Measurements from ENCODE around the gene NR6A1.

NR6A1 gene

DNA sequence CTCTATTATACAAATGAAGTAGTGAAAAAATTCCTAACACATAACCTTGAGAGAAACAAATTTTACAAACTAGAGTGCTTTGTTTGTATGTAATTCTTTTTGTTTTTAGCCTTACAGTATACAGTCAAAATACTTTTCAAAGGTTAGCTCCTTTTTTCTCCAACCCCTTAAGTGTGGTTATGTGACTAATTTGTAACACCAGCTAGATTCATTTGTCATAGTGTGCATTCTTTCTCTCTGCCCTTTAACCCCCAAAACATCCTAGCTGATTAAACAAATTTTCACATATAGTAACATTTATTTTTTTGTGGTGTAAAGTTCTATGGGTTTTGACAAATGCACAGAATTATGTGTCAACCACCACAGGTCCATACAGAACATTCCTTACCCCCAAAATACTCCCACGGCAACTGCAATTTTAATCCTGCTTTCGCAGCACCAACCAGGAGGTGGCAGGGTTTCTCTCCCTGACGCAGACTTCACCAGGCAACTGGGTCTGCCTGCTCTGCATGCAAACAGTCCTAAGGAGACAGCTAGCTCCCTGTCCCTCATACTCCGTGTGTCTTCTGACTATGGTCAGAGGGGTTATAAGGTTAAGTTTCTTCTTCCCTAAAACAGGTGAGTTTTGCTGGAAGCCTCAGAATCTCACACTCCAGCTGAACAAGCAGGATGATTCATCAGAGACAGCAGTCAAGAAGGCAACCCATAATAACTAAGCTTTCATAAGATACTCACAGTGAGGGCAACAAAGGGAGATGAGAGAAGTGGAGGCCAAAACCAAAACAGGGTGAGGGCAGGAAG is 219.4 kb downstream of the NR6A1 start:
- Histone ChIP-seq H3K4me1 (ENCODE audit: control insufficient read depth, low read length) (no peaks in the 10 kb centered on the region), H3K27ac (ENCODE audit: low read depth, low read length) (no peak overlapping the region), H3K9me3 (ENCODE audit: control insufficient read depth, insufficient read depth, low read length) (no peaks in the 10 kb centered on the region), H3K27me3 (ENCODE audit: control insufficient read depth, low read length) (no peaks in the 10 kb centered on the region), H4K20me1 (ENCODE audit: control insufficient read depth, insufficient read depth, low read depth, low read length) (no peaks in the 10 kb centered on the region), H3K36me3 (ENCODE audit: control insufficient read depth, low read length) (no peaks in the 10 kb centered on the region), H3K4me3 (ENCODE audit: low read length) (no peak overlapping the region), H3K9me2 (replicated peaks; ENCODE audit: control insufficient read depth, low read length) (no peaks in the 10 kb centered on the region), H3K4me2 (ENCODE audit: low read length) (no peak overlapping the region), H3K79me2 (ENCODE audit: control insufficient read depth, low read length) (no peaks in the 10 kb centered on the region), H3F3A (ENCODE audit: control insufficient read depth, insufficient read depth) (no peaks in the 10 kb centered on the region)
- TF ChIP-seq EZH2phosphoT487 (IDR thresholded peaks at IDR 0.05; ENCODE audit: borderline replicate concordance, low read length): no peak
- TF ChIP-seq, protein P1, sequence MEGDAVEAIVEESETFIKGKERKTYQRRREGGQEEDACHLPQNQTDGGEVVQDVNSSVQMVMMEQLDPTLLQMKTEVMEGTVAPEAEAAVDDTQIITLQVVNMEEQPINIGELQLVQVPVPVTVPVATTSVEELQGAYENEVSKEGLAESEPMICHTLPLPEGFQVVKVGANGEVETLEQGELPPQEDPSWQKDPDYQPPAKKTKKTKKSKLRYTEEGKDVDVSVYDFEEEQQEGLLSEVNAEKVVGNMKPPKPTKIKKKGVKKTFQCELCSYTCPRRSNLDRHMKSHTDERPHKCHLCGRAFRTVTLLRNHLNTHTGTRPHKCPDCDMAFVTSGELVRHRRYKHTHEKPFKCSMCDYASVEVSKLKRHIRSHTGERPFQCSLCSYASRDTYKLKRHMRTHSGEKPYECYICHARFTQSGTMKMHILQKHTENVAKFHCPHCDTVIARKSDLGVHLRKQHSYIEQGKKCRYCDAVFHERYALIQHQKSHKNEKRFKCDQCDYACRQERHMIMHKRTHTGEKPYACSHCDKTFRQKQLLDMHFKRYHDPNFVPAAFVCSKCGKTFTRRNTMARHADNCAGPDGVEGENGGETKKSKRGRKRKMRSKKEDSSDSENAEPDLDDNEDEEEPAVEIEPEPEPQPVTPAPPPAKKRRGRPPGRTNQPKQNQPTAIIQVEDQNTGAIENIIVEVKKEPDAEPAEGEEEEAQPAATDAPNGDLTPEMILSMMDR (IDR thresholded peaks at IDR 0.05; ENCODE audit: low read depth, low read length, poor library complexity, severe bottlenecking): peak; percentile 42

DNA sequence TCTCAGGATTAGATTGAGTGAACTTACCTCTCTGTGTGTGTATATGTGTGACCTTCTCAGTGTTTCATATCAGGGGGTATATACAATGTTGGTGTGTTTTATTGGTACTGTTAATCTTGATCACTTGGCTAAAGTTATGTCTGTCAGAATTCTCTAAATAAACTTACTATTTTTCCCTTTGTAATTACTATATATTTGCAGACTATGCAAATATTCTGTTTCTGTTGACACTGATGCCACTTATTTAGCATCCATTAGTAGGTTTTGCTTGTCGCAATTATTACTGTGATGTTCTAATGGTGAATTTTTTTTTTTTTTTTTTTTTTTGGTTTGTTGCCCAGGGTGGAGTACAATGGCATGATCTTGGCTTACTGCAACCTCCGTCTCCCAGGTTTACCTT is 221.0 kb downstream of the NR6A1 start:
- Histone ChIP-seq H3K4me2 (ENCODE audit: low read length) (no peak overlapping the region), H3K4me1 (ENCODE audit: control insufficient read depth, low read length) (no peaks in the 10 kb centered on the region), H3K9me3 (ENCODE audit: control insufficient read depth, insufficient read depth, low read length) (no peaks in the 10 kb centered on the region), H3K36me3 (ENCODE audit: control insufficient read depth, low read length) (no peaks in the 10 kb centered on the region), H3K4me3 (ENCODE audit: low read length) (no peak overlapping the region), H3F3A (ENCODE audit: control insufficient read depth, insufficient read depth) (no peaks in the 10 kb centered on the region), H3K9me2 (replicated peaks; ENCODE audit: control insufficient read depth, low read length) (no peaks in the 10 kb centered on the region), H3K27me3 (ENCODE audit: control insufficient read depth, low read length) (no peaks in the 10 kb centered on the region), H4K20me1 (ENCODE audit: control insufficient read depth, insufficient read depth, low read depth, low read length) (no peaks in the 10 kb centered on the region), H3K27ac (ENCODE audit: low read depth, low read length) (no peak overlapping the region), H3K79me2 (ENCODE audit: control insufficient read depth, low read length) (no peaks in the 10 kb centered on the region)
- TF ChIP-seq EZH2phosphoT487 (IDR thresholded peaks at IDR 0.05; ENCODE audit: borderline replicate concordance, low read length): no peak
- TF ChIP-seq, protein P1 (IDR thresholded peaks at IDR 0.05; ENCODE audit: low read depth, low read length, poor library complexity, severe bottlenecking): no peak

DNA sequence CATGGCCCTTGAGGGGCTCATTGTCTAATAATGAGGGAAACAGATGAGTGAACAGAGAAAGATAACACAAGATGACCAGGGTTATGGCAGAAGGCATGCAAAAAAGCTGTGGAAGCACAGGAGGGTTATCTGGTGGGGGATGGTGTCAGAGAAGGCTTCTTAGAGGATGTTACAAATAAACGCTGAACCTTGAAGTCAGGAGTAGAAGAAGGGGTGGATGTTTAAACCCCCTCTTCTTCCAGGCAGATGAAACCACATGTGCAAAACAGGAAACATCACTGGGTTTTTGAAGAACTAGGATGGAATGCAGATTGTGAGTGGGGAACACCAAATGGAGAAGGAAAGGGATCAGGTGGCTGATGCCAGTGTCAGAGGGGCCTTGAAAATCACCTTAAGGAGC is 222.1 kb downstream of the NR6A1 start:
- H3K4me1 ChIP-seq (ENCODE audit: control insufficient read depth, low read length): no peaks in the 10 kb centered on the region
- no peaks in the 10 kb centered on the region for H3K9me2 ChIP-seq (replicated peaks; ENCODE audit: control insufficient read depth, low read length)
- H4K20me1 ChIP-seq (ENCODE audit: control insufficient read depth, insufficient read depth, low read depth, low read length): no peaks in the 10 kb centered on the region
- no peak overlapping the region for H3K4me3 ChIP-seq (ENCODE audit: low read length)
- H3K9me3 ChIP-seq (ENCODE audit: control insufficient read depth, insufficient read depth, low read length): no peaks in the 10 kb centered on the region
- no peak overlapping the region for H3K27ac ChIP-seq (ENCODE audit: low read depth, low read length)
- no peaks in the 10 kb centered on the region for H3K79me2 ChIP-seq (ENCODE audit: control insufficient read depth, low read length)
- TF ChIP-seq EZH2phosphoT487 (IDR thresholded peaks at IDR 0.05; ENCODE audit: borderline replicate concordance, low read length): no peak
- TF ChIP-seq, protein P1 (IDR thresholded peaks at IDR 0.05; ENCODE audit: low read depth, low read length, poor library complexity, severe bottlenecking): no peak
- no peak overlapping the region for H3K4me2 ChIP-seq (ENCODE audit: low read length)
- H3K36me3 ChIP-seq (ENCODE audit: control insufficient read depth, low read length): no peaks in the 10 kb centered on the region
- H3F3A ChIP-seq (ENCODE audit: control insufficient read depth, insufficient read depth): no peaks in the 10 kb centered on the region
- H3K27me3 ChIP-seq (ENCODE audit: control insufficient read depth, low read length): no peaks in the 10 kb centered on the region
